MM.1S (cell line): ENCODE results near the gene PPP1R16B.

Source experiments
- EZH2 ChIP-seq: fragments of 300-600 bp; sonication (generic); optimal IDR thresholded peaks from 2 replicates; pipeline ENCODE3; 2017; ENCODE audit warnings: low read depth, mild to moderate bottlenecking, antibody characterized with exemption, low read length, mixed read lengths
- EZH2phosphoT487 ChIP-seq: fragments of 300-600 bp; sonication (generic); IDR thresholded peaks from 2 replicates; pipeline ENCODE4 v1.6.1; 2018; ENCODE audit warnings: antibody characterized with exemption, low read length
- TF ChIP-seq, protein P1 (sequence below): fragments of 300-600 bp; sonication (generic); IDR thresholded peaks from 2 replicates; pipeline ENCODE4 v1.5.1; 2016; ENCODE audit warnings: antibody characterized with exemption, low read length, mixed read lengths

DNA sequence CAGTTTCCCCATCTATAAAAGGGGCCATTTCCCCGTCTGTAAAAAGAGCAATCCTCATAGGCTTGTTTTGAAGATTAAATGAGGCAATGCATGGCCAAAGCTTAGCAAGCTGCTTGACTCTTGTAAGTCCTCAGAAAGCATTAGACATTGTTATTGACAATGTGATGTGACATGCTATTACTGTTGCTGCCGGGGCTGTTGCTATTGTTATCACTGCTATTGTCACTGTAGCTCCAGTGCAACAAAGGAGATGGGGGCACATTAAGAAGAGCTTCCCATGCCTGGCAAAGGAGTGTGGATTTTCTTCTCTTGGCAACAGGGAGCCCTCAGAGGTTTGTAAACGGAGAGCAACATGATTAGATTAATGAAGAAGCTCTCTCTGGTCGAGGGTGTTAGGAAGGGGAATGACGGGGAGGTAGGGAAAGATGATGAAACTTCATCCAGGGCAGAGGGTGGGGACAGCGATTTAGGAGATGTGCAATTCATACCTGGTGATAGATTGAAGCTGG, 87.6 kb downstream of the PPP1R16B start:
- TF ChIP-seq, protein P1, sequence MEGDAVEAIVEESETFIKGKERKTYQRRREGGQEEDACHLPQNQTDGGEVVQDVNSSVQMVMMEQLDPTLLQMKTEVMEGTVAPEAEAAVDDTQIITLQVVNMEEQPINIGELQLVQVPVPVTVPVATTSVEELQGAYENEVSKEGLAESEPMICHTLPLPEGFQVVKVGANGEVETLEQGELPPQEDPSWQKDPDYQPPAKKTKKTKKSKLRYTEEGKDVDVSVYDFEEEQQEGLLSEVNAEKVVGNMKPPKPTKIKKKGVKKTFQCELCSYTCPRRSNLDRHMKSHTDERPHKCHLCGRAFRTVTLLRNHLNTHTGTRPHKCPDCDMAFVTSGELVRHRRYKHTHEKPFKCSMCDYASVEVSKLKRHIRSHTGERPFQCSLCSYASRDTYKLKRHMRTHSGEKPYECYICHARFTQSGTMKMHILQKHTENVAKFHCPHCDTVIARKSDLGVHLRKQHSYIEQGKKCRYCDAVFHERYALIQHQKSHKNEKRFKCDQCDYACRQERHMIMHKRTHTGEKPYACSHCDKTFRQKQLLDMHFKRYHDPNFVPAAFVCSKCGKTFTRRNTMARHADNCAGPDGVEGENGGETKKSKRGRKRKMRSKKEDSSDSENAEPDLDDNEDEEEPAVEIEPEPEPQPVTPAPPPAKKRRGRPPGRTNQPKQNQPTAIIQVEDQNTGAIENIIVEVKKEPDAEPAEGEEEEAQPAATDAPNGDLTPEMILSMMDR: no peak
- TF ChIP-seq EZH2 (no peak), EZH2phosphoT487 (no peak)
